HFF-Myc (cell line): ENCODE results near the gene PRODH.
"Not testable (repeated sequence)": the region's sequence is repeated elsewhere in the genome, so short reads cannot be mapped to it uniquely, and the experiment has no call there.

Source experiments
- DNase-seq: peaks from one replicate; pipeline ENCODE4 v3.0.0-alpha.2; 2011; ENCODE audit warnings: low read depth; ENCODE audit errors: extremely low read depth
- H3K4me3 ChIP-seq: replicated peaks from 2 replicates; pipeline ENCODE4 v1.5.1; 2011; ENCODE audit warnings: low read depth, mild to moderate bottlenecking, control low read depth, low read length
- TF ChIP-seq, protein P1 (sequence below): IDR thresholded peaks from 2 replicates; pipeline ENCODE4 v1.5.1; 2012; ENCODE audit warnings: mild to moderate bottlenecking, low read depth, low read length, control low read depth; ENCODE audit errors: missing control alignments

Gene PRODH

GRCh38 chr22:18971321-18971751 lies 35.2 kb upstream of the PRODH start:
- TF ChIP-seq, protein P1, sequence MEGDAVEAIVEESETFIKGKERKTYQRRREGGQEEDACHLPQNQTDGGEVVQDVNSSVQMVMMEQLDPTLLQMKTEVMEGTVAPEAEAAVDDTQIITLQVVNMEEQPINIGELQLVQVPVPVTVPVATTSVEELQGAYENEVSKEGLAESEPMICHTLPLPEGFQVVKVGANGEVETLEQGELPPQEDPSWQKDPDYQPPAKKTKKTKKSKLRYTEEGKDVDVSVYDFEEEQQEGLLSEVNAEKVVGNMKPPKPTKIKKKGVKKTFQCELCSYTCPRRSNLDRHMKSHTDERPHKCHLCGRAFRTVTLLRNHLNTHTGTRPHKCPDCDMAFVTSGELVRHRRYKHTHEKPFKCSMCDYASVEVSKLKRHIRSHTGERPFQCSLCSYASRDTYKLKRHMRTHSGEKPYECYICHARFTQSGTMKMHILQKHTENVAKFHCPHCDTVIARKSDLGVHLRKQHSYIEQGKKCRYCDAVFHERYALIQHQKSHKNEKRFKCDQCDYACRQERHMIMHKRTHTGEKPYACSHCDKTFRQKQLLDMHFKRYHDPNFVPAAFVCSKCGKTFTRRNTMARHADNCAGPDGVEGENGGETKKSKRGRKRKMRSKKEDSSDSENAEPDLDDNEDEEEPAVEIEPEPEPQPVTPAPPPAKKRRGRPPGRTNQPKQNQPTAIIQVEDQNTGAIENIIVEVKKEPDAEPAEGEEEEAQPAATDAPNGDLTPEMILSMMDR: no peak
- H3K4me3 ChIP-seq: no peak overlapping the region
- no peak for DNase-seq

DNA sequence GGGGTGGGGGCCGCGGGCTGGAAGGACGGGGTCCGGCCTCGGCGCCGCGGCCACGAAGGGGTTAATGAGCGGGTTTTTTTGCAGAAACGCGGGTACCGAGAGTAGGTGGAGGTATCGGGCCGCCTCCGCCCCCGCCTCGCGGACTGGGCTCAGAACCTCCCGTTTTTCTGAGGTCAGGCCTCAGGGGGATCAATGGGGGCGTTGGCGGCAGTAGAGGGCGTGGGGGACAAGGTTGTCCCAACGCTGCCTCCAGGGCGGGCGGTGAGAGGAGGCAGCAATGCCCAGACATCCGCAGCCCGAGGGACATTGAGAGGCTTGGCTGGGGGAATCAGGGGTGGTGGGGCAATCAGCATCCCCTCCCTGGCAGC lies 34.8 kb upstream of the PRODH start:
- H3K4me3 ChIP-seq: peak overlapping the region; percentile 31
- TF ChIP-seq, protein P1: no peak
- no peak for DNase-seq

GRCh38 chr22:18970176-18970947 lies 34.3 kb upstream of the PRODH start:
- H3K4me3 ChIP-seq: peak overlapping the region; percentile 31
- no peak for DNase-seq
- TF ChIP-seq, protein P1: no peak

DNA sequence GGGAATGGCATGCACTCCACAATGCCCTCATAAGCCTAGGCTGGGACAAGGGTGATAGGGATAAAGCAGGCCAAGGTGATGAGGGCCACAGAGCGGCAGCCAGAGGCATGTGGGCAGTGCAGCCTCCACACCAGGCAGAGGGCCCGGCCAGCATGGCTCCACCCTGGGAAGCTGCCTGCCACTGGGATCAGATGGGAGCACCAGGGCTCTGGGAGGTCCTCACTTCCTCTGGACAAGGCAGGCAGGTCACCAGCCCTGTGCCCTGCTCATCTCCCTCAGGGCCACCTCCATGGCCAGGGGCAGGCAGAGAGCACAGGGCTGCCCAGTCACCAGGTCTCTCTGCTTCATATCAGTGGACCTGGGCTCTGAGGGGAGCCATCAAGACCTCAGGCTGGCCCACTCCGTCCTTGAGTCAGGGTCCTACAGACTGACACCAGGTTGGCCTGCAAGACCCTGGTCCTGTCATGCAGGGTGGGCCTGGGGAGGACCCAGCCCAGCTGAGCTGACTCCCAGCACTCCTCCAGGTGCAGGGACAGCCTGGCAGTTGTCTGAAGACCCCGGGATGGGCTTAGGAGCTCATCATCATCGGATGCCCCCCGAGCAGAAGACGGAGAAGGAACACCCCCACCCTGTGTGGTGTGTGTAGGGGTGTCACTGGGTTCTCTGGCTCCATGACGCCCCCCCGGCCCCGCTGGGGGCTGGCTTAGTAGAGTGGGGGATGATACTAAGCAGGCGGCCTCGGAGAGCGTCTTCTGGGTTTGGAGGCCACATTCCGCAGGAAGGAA lies 33.3 kb upstream of the PRODH start:
- not testable (repeated sequence) for H3K4me3 ChIP-seq, DNase-seq

DNA sequence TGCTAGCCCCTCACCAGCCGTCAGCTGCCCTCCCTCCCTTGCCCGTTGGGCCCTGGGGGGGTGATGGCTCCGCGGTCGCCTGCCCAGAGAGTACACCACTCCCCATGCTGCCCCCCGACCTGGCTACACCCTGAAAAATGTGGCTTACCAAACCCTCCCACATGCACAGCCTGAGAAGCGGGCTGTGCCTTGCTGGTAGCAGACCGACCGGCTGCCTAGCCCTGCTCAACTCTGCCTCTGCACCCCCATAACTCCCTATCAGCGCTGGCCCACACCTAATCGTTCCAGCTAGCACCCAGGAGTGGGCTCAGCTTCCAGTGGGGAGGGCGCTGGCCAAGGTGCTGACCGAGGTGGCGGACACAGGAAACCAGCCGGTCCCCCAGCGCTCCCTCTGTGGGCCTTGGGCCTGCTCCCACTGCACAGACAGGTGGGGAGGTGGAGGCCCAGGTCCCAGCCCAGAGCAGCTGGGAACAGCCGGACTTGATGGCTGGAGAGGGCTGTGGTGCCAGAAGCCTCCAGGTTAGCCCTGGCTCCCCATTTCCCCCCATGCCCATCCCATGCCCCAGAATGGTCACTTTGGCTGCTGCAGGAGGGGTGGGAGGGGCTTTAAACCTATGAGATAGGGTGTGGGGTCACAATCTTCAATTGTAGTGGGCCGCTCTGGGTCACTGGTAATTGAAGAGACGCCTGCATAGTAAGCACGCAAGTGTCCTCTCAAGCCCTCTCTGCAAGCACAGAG lies 32.1 kb upstream of the PRODH start:
- TF ChIP-seq, protein P1: no peak
- no peak overlapping the region for H3K4me3 ChIP-seq
- DNase-seq: no peak

DNA sequence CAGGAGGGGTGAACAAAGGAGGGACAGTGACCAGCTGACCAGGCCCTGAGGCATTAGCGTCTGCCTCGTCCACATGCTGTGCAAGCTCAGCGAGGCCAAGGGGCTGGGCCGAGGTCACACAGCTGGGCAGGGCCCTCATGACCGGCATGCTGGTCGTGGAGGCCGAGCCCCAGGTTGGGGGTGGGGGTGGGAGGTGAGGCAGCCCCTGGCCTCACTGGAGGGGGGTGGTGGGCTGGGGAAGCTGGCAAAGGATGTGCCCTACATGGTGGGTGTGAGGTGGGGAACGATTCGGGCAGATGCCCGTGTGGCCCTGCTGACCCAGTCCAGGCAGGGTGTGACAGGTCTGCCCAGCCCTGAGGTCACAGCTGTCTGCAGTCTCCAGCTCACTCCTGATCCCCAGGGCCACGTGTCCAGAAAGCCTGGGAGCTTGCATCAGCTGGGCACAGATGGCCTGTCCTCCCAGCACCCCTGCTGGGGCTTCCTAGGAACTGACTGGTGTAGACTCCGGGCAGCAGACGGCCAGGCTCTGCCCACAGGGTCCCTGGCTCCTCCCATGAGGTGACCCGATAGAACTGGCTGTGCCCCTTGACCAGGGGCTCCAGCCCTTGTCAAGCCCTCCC lies 31.4 kb upstream of the PRODH start:
- not testable (repeated sequence) for DNase-seq, H3K4me3 ChIP-seq

DNA sequence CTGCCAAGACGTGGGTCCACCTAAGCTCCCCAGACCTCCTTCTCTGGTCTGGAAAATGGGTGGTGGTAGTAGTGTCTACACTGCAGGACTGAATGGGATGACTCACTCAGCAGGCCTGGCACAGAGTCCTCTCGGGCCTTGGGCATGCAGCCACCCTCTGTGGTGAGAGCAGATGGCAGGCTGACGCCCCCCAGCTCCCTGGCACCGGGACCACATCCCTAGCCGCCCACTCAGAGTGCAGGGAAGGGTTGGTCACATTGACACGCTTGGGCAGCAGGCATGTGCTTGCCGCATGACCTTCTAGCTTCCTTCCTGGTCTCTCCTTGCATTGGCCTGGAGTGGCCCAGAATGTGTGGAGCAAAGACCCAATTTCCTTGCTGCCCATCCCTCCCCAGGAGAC lies 30.7 kb upstream of the PRODH start:
- no peak overlapping the region for H3K4me3 ChIP-seq
- TF ChIP-seq, protein P1: no peak
- no peak for DNase-seq
